Lower leg skin (tissue), 4 donors: ENCODE results near the gene TMIGD2. TPM values are rescaled to one million over a fixed set of nuclear protein-coding genes. Genes with fewer than 3 reads are reported as not detected.

ENCODE experiments used
- DNase-seq, 2 donors: peaks; one replicate each; pipeline ENCODE4 v3.0.0-alpha.2; 2019; ENCODE audit warnings: low spot score in 2 of 2
- H3K4me3 ChIP-seq: fragments of 200-600 bp; sonication (generic); 2 replicates; pipeline ENCODE4 v1.5.1; 2017; ENCODE audit warnings: mild to moderate bottlenecking, low read depth; ENCODE audit not compliant: poor library complexity, severe bottlenecking
- CTCF ChIP-seq, 3 donors: fragments of 450-650 bp; IDR thresholded peaks; one replicate each; pipeline ENCODE4 v1.5.1; 2016; ENCODE audit warnings: antibody characterized with exemption in 3 of 3, mild to moderate bottlenecking in 3 of 3, moderate library complexity in 2 of 3
- POLR2A ChIP-seq, 2 donors: fragments of 450-650 bp; IDR thresholded peaks; one replicate each; pipeline ENCODE4 v1.6.1; 2016 to 2017; ENCODE audit warnings: antibody characterized with exemption in 2 of 2, mild to moderate bottlenecking in 1 of 2, moderate library complexity in 1 of 2
- WGBS, 2 donors: methylation state at CpG; one replicate each; pipeline ENCODE4 v1.1.5; 2018; 5-methylcytosine and 5-hydroxymethylcytosine counted together
- intact Hi-C: fragments of 100-400 bp; cut with DNase I; formaldehyde crosslinking; loops from one replicate; pipeline ENCODE4 v1.15.0; 2023; ENCODE audit warnings: low total_unique reads
- total RNA-seq, 4 donors: library from RNA; depleted of rRNA; stranded (reverse); fragments of >200 nt; gene quantifications; one replicate each; pipeline ENCODE4 v1.1.0, GENCODE V29; 2016

Gene TMIGD2
- total RNA-seq, 4 donors from 2014 or later, result not detected

GRCh38 chr19:4272894-4273293, 29.3 kb downstream of the TMIGD2 start:
- 51 to 54% methylated on average over 10 of the region's 10 CpGs for WGBS, 2 donors
- no peak for DNase-seq
- intact Hi-C loops, result loop anchor here (10.0 kb wide), 1 partner anchor 252 kb away; no protein-coding TSS in a partner anchor
- TF ChIP-seq POLR2A (IDR thresholded peaks at IDR 0.05) (no peak), CTCF (IDR thresholded peaks at IDR 0.05) (no peak)
- no peak overlapping the region for H3K4me3 ChIP-seq

GRCh38 chr19:4268816-4269430, 33.3 kb downstream of the TMIGD2 start:
- no peak overlapping the region for H3K4me3 ChIP-seq
- 88 to 91% methylated on average over 11 to 13 of the region's 13 CpGs for WGBS, 2 donors
- DNase-seq, result no peak
- intact Hi-C loops, result no loop called here
- TF ChIP-seq POLR2A (IDR thresholded peaks at IDR 0.05) (no peak), CTCF (IDR thresholded peaks at IDR 0.05) (no peak)

- no peak for TF ChIP-seq CTCF (IDR thresholded peaks at IDR 0.05)
- no peak for TF ChIP-seq POLR2A (IDR thresholded peaks at IDR 0.05)
- no peak overlapping the region for H3K4me3 ChIP-seq
- WGBS, 2 donors, result 91 to 92% methylated on average over 22 to 29 of the region's 30 CpGs
- DNase-seq, result no peak
- intact Hi-C loops, result no loop called here
Observed at GRCh38 chr19:4267901-4268815, 34.0 kb downstream of the TMIGD2 start.

- peak; percentile 35 to 89 for DNase-seq
- TF ChIP-seq CTCF (IDR thresholded peaks at IDR 0.05) (no peak), POLR2A (IDR thresholded peaks at IDR 0.05) (no peak)
- 43 to 44% methylated on average over 21 of the region's 21 CpGs for WGBS, 2 donors
- no peak overlapping the region for H3K4me3 ChIP-seq
- intact Hi-C loops, result no loop called here
Observed at GRCh38 chr19:4267101-4267900, 34.9 kb downstream of the TMIGD2 start.

- 88 to 93% methylated on average over 18 of the region's 18 CpGs for WGBS, 2 donors
- DNase-seq, result no peak
- H3K4me3 ChIP-seq, result no peak overlapping the region
- intact Hi-C loops, result no loop called here
- TF ChIP-seq POLR2A (IDR thresholded peaks at IDR 0.05) (no peak), CTCF (IDR thresholded peaks at IDR 0.05) (no peak)
Observed at GRCh38 chr19:4266253-4267000, 35.8 kb downstream of the TMIGD2 start.
